Measurements from ENCODE around the gene HDAC4.

The HDAC4 gene

DNA sequence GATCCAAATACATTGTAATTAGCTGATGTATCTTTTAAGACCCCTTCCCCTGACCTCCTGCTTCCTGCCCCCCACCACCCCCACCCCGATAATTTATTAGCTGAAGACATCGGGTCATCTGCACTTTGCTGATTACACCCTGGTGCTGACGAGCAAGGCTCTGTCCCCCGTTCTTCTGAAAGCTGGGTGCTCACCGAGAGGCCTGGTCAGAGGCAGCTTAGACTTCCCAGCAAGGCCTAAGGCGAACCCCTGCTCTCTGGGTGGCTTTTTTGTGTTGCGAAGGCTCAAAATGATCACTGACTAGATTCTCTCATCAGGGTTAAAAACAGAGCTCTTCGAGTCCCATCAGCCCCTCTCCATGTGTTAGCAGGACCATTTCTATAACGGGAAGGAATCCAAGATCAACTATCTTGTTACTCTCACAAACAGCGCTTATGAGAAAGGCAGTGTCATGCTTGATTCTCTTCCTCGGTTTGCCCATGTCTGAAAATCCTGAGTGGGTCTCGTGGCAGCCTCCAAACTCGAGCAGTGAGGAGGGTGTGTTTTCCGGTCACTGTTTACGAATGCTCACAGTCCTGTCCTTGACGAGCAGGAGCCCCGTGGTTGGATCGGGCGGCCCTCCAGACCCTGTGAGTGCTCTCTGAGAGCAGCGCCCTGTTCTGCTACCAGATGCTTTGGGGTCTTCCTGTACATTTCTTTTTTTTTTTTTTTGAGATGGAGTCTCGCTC is 201.6 kb downstream of the HDAC4 start:
- H3K36me3 ChIP-seq (ENCODE audit: insufficient read depth, low read length) = no peaks in the 10 kb centered on the region

DNA sequence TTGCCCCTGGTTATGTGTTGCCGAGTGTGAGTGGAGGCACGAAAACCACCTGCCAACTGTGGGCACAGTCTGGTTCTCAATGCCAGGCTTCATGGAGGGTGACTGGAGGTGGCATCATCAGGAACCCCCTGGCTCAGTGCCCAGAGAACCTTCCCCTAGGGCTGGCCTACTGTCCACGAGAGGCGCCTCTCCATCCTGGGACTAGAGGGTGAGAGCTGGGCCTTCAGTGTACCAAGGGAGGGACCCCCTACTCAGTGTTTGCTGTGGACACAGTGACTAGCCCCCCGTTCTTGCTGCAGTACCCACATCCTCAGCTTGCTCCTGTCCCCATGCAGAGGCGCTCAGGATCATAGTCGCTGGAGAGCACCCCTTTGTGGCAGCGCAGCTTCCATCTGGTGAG is 202.6 kb downstream of the HDAC4 start:
- Histone ChIP-seq H3K9ac (ENCODE audit: low read depth, low read length) (no peak overlapping the region), H3K36me3 (ENCODE audit: insufficient read depth, low read length) (no peaks in the 10 kb centered on the region), H3K4me1 (ENCODE audit: control insufficient read depth, insufficient read depth, low read length) (no peaks in the 10 kb centered on the region), H3K4me3 (ENCODE audit: low read length) (no peak overlapping the region), H3K4me2 (ENCODE audit: low read length) (no peak overlapping the region), H3K27me3 (ENCODE audit: control insufficient read depth, insufficient read depth, low read length) (no peaks in the 10 kb centered on the region), H3K9me3 (replicated peaks; ENCODE audit: low read length) (no peaks in the 10 kb centered on the region)

More for the DNA sequence above, 201.6 kb downstream of the HDAC4 start:
- H3K4me3 ChIP-seq (ENCODE audit: low read length) = no peak overlapping the region
- no peaks in the 10 kb centered on the region for H3K4me1 ChIP-seq (ENCODE audit: control insufficient read depth, insufficient read depth, low read length)
- H3K9ac ChIP-seq (ENCODE audit: low read depth, low read length) = no peak overlapping the region
- no peak overlapping the region for H3K4me2 ChIP-seq (ENCODE audit: low read length)
- no peaks in the 10 kb centered on the region for H3K27me3 ChIP-seq (ENCODE audit: control insufficient read depth, insufficient read depth, low read length)
- H3K9me3 ChIP-seq (replicated peaks; ENCODE audit: low read length) = no peaks in the 10 kb centered on the region

DNA sequence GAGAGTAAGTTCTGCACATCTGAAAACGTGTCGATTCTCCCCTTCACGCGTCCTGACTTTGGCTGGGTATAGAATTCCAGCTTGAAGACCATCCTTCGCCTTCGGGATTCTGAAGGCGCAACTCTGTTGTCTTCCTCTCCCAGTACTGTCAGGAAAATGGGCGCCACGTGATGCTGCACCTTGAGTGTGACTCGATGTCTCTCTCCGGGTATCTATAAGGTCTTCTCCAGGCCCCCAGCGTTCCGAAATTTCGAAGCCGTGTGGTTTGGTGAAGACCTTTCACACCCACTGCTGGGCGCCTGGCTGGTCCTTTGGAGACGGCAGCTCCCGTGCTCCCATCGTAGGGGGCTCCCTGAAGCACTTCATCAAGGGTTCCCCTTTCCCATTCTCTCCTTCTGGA is 203.7 kb downstream of the HDAC4 start:
- Histone ChIP-seq H3K4me3 (ENCODE audit: low read length) (no peak overlapping the region), H3K4me1 (ENCODE audit: control insufficient read depth, insufficient read depth, low read length) (no peaks in the 10 kb centered on the region), H3K36me3 (ENCODE audit: insufficient read depth, low read length) (no peaks in the 10 kb centered on the region), H3K27me3 (ENCODE audit: control insufficient read depth, insufficient read depth, low read length) (no peaks in the 10 kb centered on the region), H3K4me2 (ENCODE audit: low read length) (no peak overlapping the region), H3K9ac (ENCODE audit: low read depth, low read length) (no peak overlapping the region), H3K9me3 (replicated peaks; ENCODE audit: low read length) (no peaks in the 10 kb centered on the region)

DNA sequence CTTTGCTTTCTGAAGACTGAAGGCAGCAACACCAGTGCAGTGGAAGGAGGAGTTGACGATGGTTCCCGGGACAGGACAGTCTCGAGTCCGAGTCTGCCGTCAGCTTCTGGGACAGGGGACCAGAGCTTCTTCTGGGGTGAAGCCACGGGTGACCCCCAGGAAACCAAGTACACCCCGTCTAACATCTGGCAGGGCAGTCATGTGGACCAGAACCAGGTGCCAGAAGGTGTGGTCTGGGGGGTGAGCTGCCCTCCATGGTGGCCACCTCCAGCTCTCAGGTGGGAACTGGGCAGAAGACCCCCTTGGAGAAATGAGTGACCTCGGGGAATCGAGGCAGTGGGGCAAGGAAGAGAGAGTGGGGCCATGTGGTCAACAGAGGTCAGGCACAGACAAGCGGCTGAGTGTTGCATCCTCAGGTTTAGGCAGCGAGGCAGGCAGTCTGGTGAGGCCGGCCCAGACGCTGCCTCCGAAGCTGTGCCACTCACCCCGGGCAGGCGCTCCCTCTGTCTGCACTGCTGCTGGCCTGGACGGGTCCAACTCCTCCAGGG is 204.3 kb downstream of the HDAC4 start:
- H3K36me3 ChIP-seq (ENCODE audit: insufficient read depth, low read length) = no peaks in the 10 kb centered on the region
- H3K4me1 ChIP-seq (ENCODE audit: control insufficient read depth, insufficient read depth, low read length) = no peaks in the 10 kb centered on the region
- no peak overlapping the region for H3K9ac ChIP-seq (ENCODE audit: low read depth, low read length)
- H3K4me2 ChIP-seq (ENCODE audit: low read length) = no peak overlapping the region
- no peaks in the 10 kb centered on the region for H3K27me3 ChIP-seq (ENCODE audit: control insufficient read depth, insufficient read depth, low read length)
- no peak overlapping the region for H3K4me3 ChIP-seq (ENCODE audit: low read length)
- H3K9me3 ChIP-seq (replicated peaks; ENCODE audit: low read length) = no peaks in the 10 kb centered on the region

DNA sequence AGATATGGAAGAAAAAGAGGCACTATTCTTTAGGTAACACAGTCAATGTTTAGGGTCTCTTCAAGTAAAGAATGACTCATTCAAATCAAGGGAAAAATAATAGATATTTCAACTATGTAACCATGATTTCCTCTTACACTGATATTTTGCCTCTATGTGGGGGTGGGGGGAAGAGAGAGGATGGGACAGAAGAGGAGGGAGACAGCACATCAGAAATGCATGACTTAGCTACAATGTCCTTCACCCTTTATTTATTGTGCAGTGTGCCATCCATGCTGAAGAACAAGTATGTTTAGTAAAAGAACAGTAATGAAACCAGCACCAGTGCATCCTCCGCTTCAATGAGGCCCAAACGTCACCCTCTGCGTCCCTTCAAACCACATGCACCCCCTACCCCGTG is 204.8 kb downstream of the HDAC4 start:
- Histone ChIP-seq H3K9ac (ENCODE audit: low read depth, low read length) (no peak overlapping the region), H3K4me3 (ENCODE audit: low read length) (no peak overlapping the region), H3K36me3 (ENCODE audit: insufficient read depth, low read length) (no peaks in the 10 kb centered on the region), H3K9me3 (replicated peaks; ENCODE audit: low read length) (no peaks in the 10 kb centered on the region), H3K4me2 (ENCODE audit: low read length) (no peak overlapping the region), H3K27me3 (ENCODE audit: control insufficient read depth, insufficient read depth, low read length) (no peaks in the 10 kb centered on the region), H3K4me1 (ENCODE audit: control insufficient read depth, insufficient read depth, low read length) (no peaks in the 10 kb centered on the region)

DNA sequence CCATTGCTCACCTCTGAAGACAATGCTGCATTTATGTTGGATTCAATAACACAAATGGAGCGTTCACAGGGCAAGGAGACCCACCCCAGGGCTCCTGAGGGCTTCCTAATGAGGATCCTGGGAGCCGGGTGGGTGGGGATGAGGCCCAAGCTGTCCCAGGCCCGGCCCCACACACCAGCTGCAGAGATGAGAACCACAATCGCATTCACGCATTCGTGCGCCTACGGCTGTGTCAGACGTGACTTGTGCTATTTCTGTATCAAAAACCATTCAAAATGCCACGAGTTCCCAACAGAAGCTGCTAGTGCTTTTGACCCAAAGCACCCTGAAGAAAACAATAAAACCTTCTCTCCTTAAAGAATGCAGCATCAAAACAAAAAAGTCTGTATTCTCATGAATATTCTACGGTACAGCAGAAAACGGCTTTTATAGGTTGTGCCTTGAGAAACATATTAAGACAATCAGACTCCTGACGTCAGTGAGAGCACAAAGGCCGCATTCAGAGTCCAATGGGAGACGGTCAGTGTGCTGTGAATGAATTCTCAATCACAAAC is 205.4 kb downstream of the HDAC4 start:
- Histone ChIP-seq H3K4me1 (ENCODE audit: control insufficient read depth, insufficient read depth, low read length) (no peaks in the 10 kb centered on the region), H3K4me3 (ENCODE audit: low read length) (no peak overlapping the region), H3K27me3 (ENCODE audit: control insufficient read depth, insufficient read depth, low read length) (no peaks in the 10 kb centered on the region), H3K9me3 (replicated peaks; ENCODE audit: low read length) (no peaks in the 10 kb centered on the region), H3K36me3 (ENCODE audit: insufficient read depth, low read length) (no peaks in the 10 kb centered on the region), H3K4me2 (ENCODE audit: low read length) (no peak overlapping the region), H3K9ac (ENCODE audit: low read depth, low read length) (no peak overlapping the region)

DNA sequence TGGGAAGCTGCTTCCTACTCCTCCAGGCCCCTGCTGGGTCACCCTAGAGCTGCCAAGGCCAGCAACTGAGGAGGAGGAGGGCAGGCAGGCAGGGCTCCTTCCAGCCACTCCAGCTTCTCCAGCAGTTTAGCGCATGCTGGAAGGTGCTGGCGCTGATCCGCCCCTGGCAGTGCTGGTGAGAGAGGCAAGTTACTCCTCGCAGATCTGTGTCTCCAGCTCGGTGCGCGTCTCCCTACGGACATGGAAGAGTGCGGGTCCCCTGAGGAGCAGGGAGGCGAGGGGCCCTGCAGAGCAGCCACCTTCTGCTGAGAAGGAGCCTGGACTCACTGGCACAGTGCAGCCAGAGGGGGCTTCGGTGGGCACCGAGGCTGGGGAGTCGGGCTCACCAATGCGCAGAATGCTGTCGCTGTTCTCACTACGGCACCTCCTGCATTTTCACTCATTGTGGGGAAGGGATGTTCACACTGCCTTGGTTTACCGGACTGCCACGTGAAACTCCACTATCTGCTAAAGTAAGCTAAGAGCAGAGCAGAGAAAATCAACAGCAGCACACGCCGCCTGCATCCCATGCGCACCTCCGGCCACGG is 206.0 kb downstream of the HDAC4 start:
- Histone ChIP-seq H3K9me3 (replicated peaks; ENCODE audit: low read length) (no peaks in the 10 kb centered on the region), H3K36me3 (ENCODE audit: insufficient read depth, low read length) (no peaks in the 10 kb centered on the region), H3K9ac (ENCODE audit: low read depth, low read length) (no peak overlapping the region), H3K4me3 (ENCODE audit: low read length) (no peak overlapping the region), H3K4me2 (ENCODE audit: low read length) (no peak overlapping the region), H3K4me1 (ENCODE audit: control insufficient read depth, insufficient read depth, low read length) (no peaks in the 10 kb centered on the region), H3K27me3 (ENCODE audit: control insufficient read depth, insufficient read depth, low read length) (no peaks in the 10 kb centered on the region)

DNA sequence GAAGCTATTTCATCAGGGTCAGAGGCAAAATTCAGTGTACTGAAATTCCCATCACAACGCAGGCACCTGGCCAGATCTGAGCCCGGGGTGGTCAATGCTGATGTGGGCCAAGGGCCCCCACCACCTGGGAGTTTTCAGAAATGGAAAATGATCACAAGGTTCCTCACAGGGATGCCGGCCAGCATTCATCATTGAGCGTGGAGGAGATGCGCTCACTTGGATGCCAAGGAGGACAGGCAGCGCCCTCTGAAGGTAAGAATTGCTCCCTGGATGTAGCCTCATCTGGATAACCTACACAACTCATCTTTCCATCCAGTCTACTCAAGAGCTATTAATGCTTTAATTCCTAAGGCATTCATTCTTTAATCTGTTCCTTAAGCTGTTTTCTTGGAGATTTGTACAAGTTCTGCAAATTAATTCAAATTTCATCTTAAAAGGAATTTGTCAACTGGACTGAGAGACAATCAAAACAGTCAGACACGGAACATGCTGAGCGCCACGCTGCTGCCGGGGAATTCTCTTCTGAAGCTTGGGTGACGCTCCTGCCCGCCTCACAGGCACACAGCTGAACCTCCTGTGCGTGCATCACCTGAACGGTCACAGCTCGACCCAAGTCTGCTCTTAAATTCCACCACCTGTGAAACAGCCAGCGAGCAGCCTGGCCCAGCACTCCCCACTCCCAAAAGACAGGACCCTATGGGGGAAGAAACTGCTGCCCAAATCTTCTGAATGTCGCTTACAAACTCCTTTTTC is 206.7 kb downstream of the HDAC4 start:
- H3K4me3 ChIP-seq (ENCODE audit: low read length) = no peak overlapping the region
- H3K4me2 ChIP-seq (ENCODE audit: low read length) = no peak overlapping the region
- H3K4me1 ChIP-seq (ENCODE audit: control insufficient read depth, insufficient read depth, low read length) = no peaks in the 10 kb centered on the region
- no peak overlapping the region for H3K9ac ChIP-seq (ENCODE audit: low read depth, low read length)
- no peaks in the 10 kb centered on the region for H3K27me3 ChIP-seq (ENCODE audit: control insufficient read depth, insufficient read depth, low read length)
- H3K9me3 ChIP-seq (replicated peaks; ENCODE audit: low read length) = no peaks in the 10 kb centered on the region
- H3K36me3 ChIP-seq (ENCODE audit: insufficient read depth, low read length) = no peaks in the 10 kb centered on the region

DNA sequence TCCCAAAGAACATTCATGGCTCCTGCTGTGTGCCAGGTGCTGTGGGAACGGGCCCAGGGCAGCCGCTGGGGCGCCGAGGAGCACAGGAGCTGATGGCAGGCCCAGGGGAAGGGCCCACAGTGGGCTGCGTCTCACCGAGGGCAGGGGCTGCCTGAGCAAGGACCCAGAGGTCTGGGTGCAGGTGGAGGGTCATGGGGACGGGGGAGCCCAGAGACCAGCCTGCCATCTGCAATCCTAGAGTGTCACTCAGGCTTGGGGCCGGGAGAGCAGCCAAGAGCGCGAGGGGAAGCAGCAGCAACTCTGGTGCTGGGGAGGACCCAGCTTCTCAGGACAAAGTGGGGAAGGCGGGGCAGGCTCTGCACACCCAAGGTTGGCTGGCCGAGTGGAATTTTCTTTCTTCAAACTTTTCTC is 207.4 kb downstream of the HDAC4 start:
- no peaks in the 10 kb centered on the region for H3K4me1 ChIP-seq (ENCODE audit: control insufficient read depth, insufficient read depth, low read length)
- no peak overlapping the region for H3K9ac ChIP-seq (ENCODE audit: low read depth, low read length)
- H3K4me3 ChIP-seq (ENCODE audit: low read length) = no peak overlapping the region
- H3K4me2 ChIP-seq (ENCODE audit: low read length) = no peak overlapping the region
- H3K36me3 ChIP-seq (ENCODE audit: insufficient read depth, low read length) = no peaks in the 10 kb centered on the region
- peaks cover 3% of the 10 kb centered on the region for H3K9me3 ChIP-seq (replicated peaks; ENCODE audit: low read length)
- no peaks in the 10 kb centered on the region for H3K27me3 ChIP-seq (ENCODE audit: control insufficient read depth, insufficient read depth, low read length)

DNA sequence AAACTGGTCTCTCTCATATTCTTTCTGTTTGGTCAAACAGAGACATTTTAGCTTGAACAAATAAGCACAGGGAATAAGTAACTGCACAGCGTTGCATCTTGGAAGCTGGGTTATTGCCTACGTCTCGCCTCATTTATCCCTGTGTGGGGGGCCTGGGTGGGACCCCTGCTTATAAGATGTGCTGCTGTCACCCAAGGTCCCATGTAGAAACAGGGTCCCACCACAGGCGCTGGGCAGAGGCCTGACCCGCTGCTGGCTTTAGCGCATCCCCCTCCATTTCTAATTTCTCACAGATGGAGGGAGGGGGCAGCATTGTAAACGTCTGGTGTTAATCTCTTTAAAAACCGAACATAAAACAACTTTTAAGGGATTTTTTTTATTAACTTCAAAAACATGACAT is 207.8 kb downstream of the HDAC4 start:
- H3K9ac ChIP-seq (ENCODE audit: low read depth, low read length) = no peak overlapping the region
- H3K9me3 ChIP-seq (replicated peaks; ENCODE audit: low read length) = peaks cover 3% of the 10 kb centered on the region
- H3K27me3 ChIP-seq (ENCODE audit: control insufficient read depth, insufficient read depth, low read length) = no peaks in the 10 kb centered on the region

DNA sequence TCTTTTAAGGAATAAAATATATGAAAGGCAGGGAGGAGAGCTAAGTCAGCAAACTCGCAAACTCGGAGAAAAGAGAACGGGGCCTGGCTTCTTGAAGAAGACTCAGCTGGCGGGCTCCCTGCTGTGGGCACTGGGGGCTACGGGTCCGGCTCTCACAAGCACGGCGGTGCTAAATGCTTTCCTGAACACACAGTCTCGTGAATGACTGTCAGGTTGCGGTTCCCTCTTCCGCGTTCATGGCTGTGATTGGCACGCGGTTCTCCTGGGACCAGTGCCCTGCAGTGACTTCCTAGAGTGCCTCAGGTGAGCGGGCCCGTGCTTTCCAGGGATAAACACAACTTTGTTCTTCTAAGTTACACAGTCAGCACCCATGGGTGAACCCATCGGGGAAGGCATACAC is 208.4 kb downstream of the HDAC4 start:
- Histone ChIP-seq H3K36me3 (ENCODE audit: insufficient read depth, low read length) (peaks cover 4% of the 10 kb centered on the region), H3K4me1 (ENCODE audit: control insufficient read depth, insufficient read depth, low read length) (no peaks in the 10 kb centered on the region), H3K4me2 (ENCODE audit: low read length) (no peak overlapping the region), H3K27me3 (ENCODE audit: control insufficient read depth, insufficient read depth, low read length) (no peaks in the 10 kb centered on the region), H3K9ac (ENCODE audit: low read depth, low read length) (no peak overlapping the region), H3K4me3 (ENCODE audit: low read length) (no peak overlapping the region), H3K9me3 (replicated peaks; ENCODE audit: low read length) (peaks cover 3% of the 10 kb centered on the region)

More for the DNA sequence above, 207.8 kb downstream of the HDAC4 start:
- H3K4me3 ChIP-seq (ENCODE audit: low read length) = no peak overlapping the region
- no peaks in the 10 kb centered on the region for H3K36me3 ChIP-seq (ENCODE audit: insufficient read depth, low read length)
- H3K4me2 ChIP-seq (ENCODE audit: low read length) = no peak overlapping the region
- H3K4me1 ChIP-seq (ENCODE audit: control insufficient read depth, insufficient read depth, low read length) = no peaks in the 10 kb centered on the region

Data from skeletal muscle satellite cell (primary cell).